Activated CD4-positive, CD25-positive, alpha-beta regulatory T cell treated with anti-CD3 and anti-CD28 coated beads, Interleukin-2, amount 50 U/mL, for 72 hours (primary cell): ENCODE results near the gene JAZF1.

Experiments
- DNase-seq: peaks from one replicate; pipeline ENCODE4 v3.0.0; 2021

Gene JAZF1

GRCh38 chr7:28191184-28191583 lies 10.6 kb upstream of the JAZF1 start:
- DNase-seq = no peak

GRCh38 chr7:28190077-28190710 lies 9.6 kb upstream of the JAZF1 start:
- DNase-seq = no peak

- no peak for DNase-seq
Measured at GRCh38 chr7:28187012-28187411, 6.4 kb upstream of the JAZF1 start.

GRCh38 chr7:28183627-28184026 lies 3.0 kb upstream of the JAZF1 start:
- DNase-seq = no peak

GRCh38 chr7:28182071-28182471 lies 1.5 kb upstream of the JAZF1 start:
- no peak for DNase-seq

- no peak for DNase-seq
Measured at GRCh38 chr7:28181416-28181815, 821 bp upstream of the JAZF1 start.

GRCh38 chr7:28180031-28180363 lies 598 bp downstream of the JAZF1 start:
- DNase-seq = no peak

- DNase-seq = peak; percentile 65
Measured at GRCh38 chr7:28179120-28180030, 1.2 kb downstream of the JAZF1 start.

- no peak for DNase-seq
Measured at GRCh38 chr7:28178599-28178998, 2.0 kb downstream of the JAZF1 start.

- no peak for DNase-seq
Measured at GRCh38 chr7:28177836-28178235, 2.8 kb downstream of the JAZF1 start.

GRCh38 chr7:28176645-28177044 lies 4.0 kb downstream of the JAZF1 start:
- no peak for DNase-seq

- no peak for DNase-seq
Measured at GRCh38 chr7:28176174-28176573, 4.4 kb downstream of the JAZF1 start.

- no peak for DNase-seq
Measured at GRCh38 chr7:28174901-28175661, 5.5 kb downstream of the JAZF1 start.

- no peak for DNase-seq
Measured at GRCh38 chr7:28174442-28174841, 6.2 kb downstream of the JAZF1 start.

- no peak for DNase-seq
Measured at GRCh38 chr7:28173531-28173930, 7.1 kb downstream of the JAZF1 start.

GRCh38 chr7:28172958-28173357 lies 7.6 kb downstream of the JAZF1 start:
- no peak for DNase-seq

GRCh38 chr7:28170701-28171100 lies 9.9 kb downstream of the JAZF1 start:
- DNase-seq = no peak

- no peak for DNase-seq
Measured at GRCh38 chr7:28169230-28169629, 11.4 kb downstream of the JAZF1 start.

- DNase-seq = no peak
Measured at GRCh38 chr7:28168393-28169158, 12.0 kb downstream of the JAZF1 start.

GRCh38 chr7:28166982-28167715 lies 13.4 kb downstream of the JAZF1 start:
- no peak for DNase-seq

- no peak for DNase-seq
Measured at GRCh38 chr7:28165961-28166955, 14.3 kb downstream of the JAZF1 start.
